HepG2 (cell line): ENCODE data around the gene AGRP. TPM values are rescaled to one million over a fixed set of nuclear protein-coding genes. Genes with fewer than 3 reads are reported as not detected.

Experiments
- ATAC-seq: fragments of 200-7000 bp; cut with Tn5 transposase; 3 replicates; pipeline ENCODE4 v1.9.1; 2020; ENCODE audit warnings: mild to moderate bottlenecking, moderate library complexity
- BruUV-seq: library from RNA; stranded (reverse); fragments of 400-500 nt; replicated peaks from 2 replicates; lab custom pipeline; 2021; lab: Mats Ljungman, UMichigan
- CTCF ChIA-PET: fragments of 300-600 bp; formaldehyde crosslinking; extraction: SDS; loops from one replicate; lab custom pipeline; 2021; ENCODE audit warnings: low total read pairs, inconsistent platforms, low intra/inter-chr PET ratio; lab: Yijun Ruan, JAX
- POLR2A ChIA-PET: fragments of 350-600 bp; sonication (Branson Sonifier 250); formaldehyde crosslinking; loops from one replicate; lab custom pipeline; 2020; ENCODE audit warnings: antibody characterized with exemption, inconsistent platforms; lab: Yijun Ruan, JAX
- DNase-seq: peaks from one replicate; pipeline ENCODE4 v3.0.0-alpha.2; 2015; ENCODE audit warnings: low spot score
- FAIRE-seq: peaks from 3 replicates; lab custom pipeline; 2011; peaks lifted over from hg19 to GRCh38; lab: Jason Lieb, UNC
- H2AFZ ChIP-seq: one replicate; pipeline ENCODE4 v1.6.1; 2011; ENCODE audit warnings: low read length, inconsistent platforms
- H3K27ac ChIP-seq: fragments of 300-600 bp; 3 replicates; pipeline ENCODE4 v1.8.0; 2011; ENCODE audit warnings: mixed run types, mild to moderate bottlenecking, mixed read lengths, low read length, inconsistent platforms; ENCODE audit not compliant: insufficient read depth; ENCODE audit errors: extremely low read length
- H3K27me3 ChIP-seq, 2 experiments: fragments of 200-600 bp in 1 of 2; 2 replicates in 1 of 2; 3 replicates in 1 of 2; pipeline versions ENCODE4 v1.6.0 to v1.8.0; 2011; ENCODE audit warnings: low read length in 2 of 2, mild to moderate bottlenecking in 2 of 2, moderate library complexity in 2 of 2, inconsistent platforms in 1 of 2; ENCODE audit not compliant: insufficient read depth in 2 of 2, control insufficient read depth in 1 of 2
- H3K36me3 ChIP-seq, 2 experiments: fragments of 200-600 bp in 1 of 2; replicated peaks in 1 of 2; 2 replicates in 1 of 2; 3 replicates in 1 of 2; pipeline versions ENCODE4 v1.5.1 to v1.8.0; 2011; ENCODE audit warnings: low read length in 2 of 2, inconsistent platforms in 1 of 2; ENCODE audit not compliant: insufficient read depth in 2 of 2, control insufficient read depth in 1 of 2
- H3K4me1 ChIP-seq: 2 replicates; pipeline ENCODE4 v1.5.1; 2012; ENCODE audit warnings: low read length, inconsistent platforms; ENCODE audit not compliant: insufficient read depth
- H3K4me2 ChIP-seq: 2 replicates; pipeline ENCODE4 v1.6.0; 2011; ENCODE audit warnings: low read depth, low read length, inconsistent platforms
- H3K4me3 ChIP-seq, 3 experiments: fragments of 200-600 bp in 1 of 3; sonication (generic), shearing (Covaris generic) in 1 of 3; replicated peaks in 1 of 3; 2 replicates each; pipeline ENCODE4 v1.5.1; 2011 to 2016; ENCODE audit warnings: low read length in 3 of 3, inconsistent platforms in 2 of 3, low read depth in 2 of 3, mild to moderate bottlenecking in 2 of 3, control low read depth in 1 of 3, mixed read lengths in 1 of 3; ENCODE audit not compliant: insufficient read depth in 1 of 3
- H3K79me2 ChIP-seq: one replicate; pipeline ENCODE4 v1.6.1; 2011; ENCODE audit warnings: low read length, inconsistent platforms; ENCODE audit not compliant: insufficient read depth
- H3K9ac ChIP-seq: 2 replicates; pipeline ENCODE4 v1.6.0; 2011; ENCODE audit warnings: mild to moderate bottlenecking, low read depth, low read length, inconsistent platforms; ENCODE audit not compliant: insufficient read depth
- H3K9me3 ChIP-seq: 2 replicates; pipeline ENCODE4 v1.5.1; 2012; ENCODE audit warnings: mild to moderate bottlenecking, low read length
- H4K20me1 ChIP-seq: 2 replicates; pipeline ENCODE4 v1.6.0; 2011; ENCODE audit warnings: inconsistent platforms, mild to moderate bottlenecking, low read length, moderate library complexity; ENCODE audit not compliant: insufficient read depth
- ADNP ChIP-seq: sonication (generic); formaldehyde crosslinking; IDR thresholded peaks from 2 replicates; pipeline ENCODE4 v1.4.0; 2020; ENCODE audit warnings: missing genetic modification reagents
- DMTF1 ChIP-seq: sonication (generic); formaldehyde crosslinking; IDR thresholded peaks from 2 replicates; pipeline ENCODE4 v1.4.0; 2020; ENCODE audit warnings: mild to moderate bottlenecking, missing genetic modification reagents
- KDM4B ChIP-seq: sonication (generic); formaldehyde crosslinking; IDR thresholded peaks from 2 replicates; pipeline ENCODE4 v1.4.0; 2020; ENCODE audit warnings: missing genetic modification reagents
- MATR3 ChIP-seq: sonication (generic); formaldehyde crosslinking; IDR thresholded peaks from 2 replicates; pipeline ENCODE4 v1.4.0; 2020; ENCODE audit warnings: missing genetic modification reagents
- ONECUT2 ChIP-seq: sonication (generic); formaldehyde crosslinking; IDR thresholded peaks from 2 replicates; pipeline ENCODE4 v1.4.0; 2020; ENCODE audit warnings: missing genetic modification reagents
- PHF5A ChIP-seq: IDR thresholded peaks from one replicate; pipeline ENCODE4 v1.6.1; 2018; ENCODE audit warnings: low read depth, missing genetic modification reagents; ENCODE audit not compliant: unreplicated experiment
- RELA ChIP-seq: sonication (generic); formaldehyde crosslinking; IDR thresholded peaks from 2 replicates; pipeline ENCODE4 v1.4.0; 2020; ENCODE audit warnings: missing genetic modification reagents
- SMAD3 ChIP-seq: sonication (generic); formaldehyde crosslinking; IDR thresholded peaks from 2 replicates; pipeline ENCODE4 v1.4.0; 2020; ENCODE audit warnings: missing genetic modification reagents
- SP1 ChIP-seq, 2 experiments: fragments of 450-650 bp in 1 of 2; sonication (generic) in 1 of 2; formaldehyde crosslinking in 1 of 2; IDR thresholded peaks; 2 replicates each; pipeline versions ENCODE4 v1.4.0 to v1.6.1; 2016 to 2020; ENCODE audit warnings: missing genetic modification reagents in 1 of 2
- THAP7 ChIP-seq: sonication (generic); formaldehyde crosslinking; IDR thresholded peaks from 2 replicates; pipeline ENCODE4 v1.8.1; 2023; ENCODE audit warnings: mild to moderate bottlenecking, missing genetic modification reagents
- TRIM22 ChIP-seq: fragments of 450-650 bp; IDR thresholded peaks from 2 replicates; pipeline ENCODE4 v1.6.1; 2017
- ZNF263 ChIP-seq: sonication (generic); formaldehyde crosslinking; IDR thresholded peaks from 2 replicates; pipeline ENCODE4 v1.4.0; 2020; ENCODE audit warnings: missing genetic modification reagents
- ZNF274 ChIP-seq: sonication (generic); formaldehyde crosslinking; IDR thresholded peaks from 2 replicates; pipeline ENCODE4 v1.5.1; 2020; ENCODE audit warnings: mild to moderate bottlenecking, missing genetic modification reagents
- ZNF512B ChIP-seq: sonication (generic); formaldehyde crosslinking; IDR thresholded peaks from 2 replicates; pipeline ENCODE4 v1.5.1; 2020; ENCODE audit warnings: missing genetic modification reagents, mild to moderate bottlenecking, borderline replicate concordance
- ZNF547 ChIP-seq: sonication (generic); formaldehyde crosslinking; IDR thresholded peaks from 2 replicates; pipeline ENCODE4 v1.5.1; 2020; ENCODE audit warnings: mild to moderate bottlenecking, missing genetic modification reagents
- ZNF652 ChIP-seq: IDR thresholded peaks from 2 replicates; pipeline ENCODE4 v1.6.1; 2016; ENCODE audit warnings: low read depth, borderline replicate concordance
- ZSCAN9 ChIP-seq: IDR thresholded peaks from 2 replicates; pipeline ENCODE4 v1.6.1; 2016; ENCODE audit warnings: borderline replicate concordance
- WGBS: methylation state at CpG from one replicate; pipeline ENCODE4 v1.1.6; 2017; ENCODE audit warnings: low lambda C conversion rate; 5-methylcytosine and 5-hydroxymethylcytosine counted together
- in situ Hi-C: cut with HindIII; loops from 2 replicates; pipeline ENCODE4 v1.10.0; 2017; ENCODE audit warnings: low pct_unique_long_range_greater_than_20kb; ENCODE audit not compliant: extremely low pct_ligation_motif_present
- intact Hi-C: fragments of 100-400 bp; cut with micrococcal nuclease; formaldehyde crosslinking; loops from one replicate; pipeline ENCODE4 v1.10.0; 2022; ENCODE audit not compliant: unreplicated experiment
- polyA plus RNA-seq, 8 experiments: library from polyadenylated mRNA; depleted of rRNA in 3 of 8; stranded (reverse) in 7 of 8; unstranded in 1 of 8; fragments of >200 nt; fragmentation: Illumina TruSeq in 4 of 8; extraction: Trizol in 4 of 8; gene quantifications; 2 replicates each; pipeline versions ENCODE4 v1.2.1 to v1.2.3, GENCODE V29; 2011 to 2016; ENCODE audit warnings: low read depth in 4 of 8, missing spikeins in 1 of 8, mixed read lengths in 1 of 8; ENCODE audit not compliant: insufficient read depth in 1 of 8
- total RNA-seq, 5 experiments: library from RNA; depleted of rRNA; stranded (reverse); fragments of >200 nt; fragmentation: Illumina TruSeq; extraction: Trizol; gene quantifications; 2 replicates each; pipeline ENCODE4 v1.2.3, GENCODE V29; 2016; ENCODE audit warnings: low read depth in 1 of 5

Gene AGRP
- total and polyA plus RNA-seq, 2 of the 13 experiments (the other 11 are each of a cell fraction or from before 2014, with no cell fraction given), result not detected

GRCh38 chr16:67521095-67521804, 37.9 kb upstream of the AGRP start:
- FAIRE-seq, result peak; percentile 99
- no TSS peak for BruUV-seq
- no peaks in the 10 kb centered on the region for H3K9me3 ChIP-seq
- 0 out of 2 replicates have a peak, but pooled peaks have one; percentile 46 for TF ChIP-seq ZNF263 (CRISPR knock-in tag)
- TF ChIP-seq MATR3 (CRISPR knock-in tag), result no peak
- TF ChIP-seq ZNF274 (CRISPR knock-in tag), result 0 out of 2 replicates have a peak, but pooled peaks have one; percentile 29
- no peak for TF ChIP-seq ONECUT2
- TF ChIP-seq PHF5A (CRISPR knock-in tag), result peak; percentile 10
- TF ChIP-seq TRIM22, result no peak
- TF ChIP-seq ZSCAN9 (CRISPR knock-in tag), result 0 out of 2 replicates have a peak, but pooled peaks have one; percentile 31
- peak; percentile 91 for TF ChIP-seq THAP7
- TF ChIP-seq ZNF547 (CRISPR knock-in tag), result no peak
- no peak for TF ChIP-seq DMTF1 (CRISPR knock-in tag)
- peak; percentile 86 for TF ChIP-seq RELA (CRISPR knock-in tag)
- no peak for TF ChIP-seq SP1 (IDR thresholded peaks at IDR 0.05)
- TF ChIP-seq SP1 (CRISPR knock-in tag; IDR thresholded peaks at IDR 0.05), result peak; percentile 89
- no peak for TF ChIP-seq ZNF652 (CRISPR knock-in tag)
- TF ChIP-seq ZNF512B (CRISPR knock-in tag), result peak; percentile 79; the same call in 1 of the 2 replicates
- no peak for TF ChIP-seq ADNP (CRISPR knock-in tag)
- TF ChIP-seq SMAD3 (CRISPR knock-in tag), result peak; percentile 87
- TF ChIP-seq KDM4B (CRISPR knock-in tag), result no peak

More at GRCh38 chr16:67521095-67521804, 37.9 kb upstream of the AGRP start:
- H3K4me2 ChIP-seq, result peak overlapping the region; percentile 94
- DNase-seq (peak; percentile 95), ATAC-seq (peak; percentile 89)
- POLR2A ChIA-PET, result interaction anchor here (0.6 to 2.0 kb wide), 12 partner anchors 8 to 532 kb away, joined by 3 to 10 read pairs (median 4); partner anchors contain the start of genes ACD, ATP6V0D1, ENKD1 and HSD11B2
- in situ Hi-C loops, result no loop called here
- no peak overlapping the region for H2AFZ ChIP-seq
- peak overlapping the region; percentile 36 for H3K9ac ChIP-seq
- CTCF ChIA-PET, result interaction anchor here (0.5 to 2.9 kb wide), 18 partner anchors 9 to 593 kb away, joined by 3 to 118 read pairs (median 8); partner anchors contain the start of genes ATP6V0D1, C16orf86, CARMIL2 and CTCF
- 1% methylated on average over 22 of the region's 25 CpGs for WGBS
- H3K4me1 ChIP-seq, result peaks cover 54% of the 10 kb centered on the region
- H3K79me2 ChIP-seq, result no peaks in the 10 kb centered on the region
- intact Hi-C loops, result loop anchor here (1.0 kb wide), 3 partner anchors 41 to 147 kb away; partner anchors contain the start of gene CTCF
- peaks cover 9 to 38% of the 10 kb centered on the region in 2 experiments; a peak in 4 of 5 replicates for H3K27me3 ChIP-seq
- H3K27ac ChIP-seq, result peak overlapping the region; percentile 37
- H4K20me1 ChIP-seq, result no peaks in the 10 kb centered on the region
- no peaks in the 10 kb centered on the region for H3K36me3 ChIP-seq
- H3K4me3 ChIP-seq, result peak overlapping the region; percentile 63 to 84 (median 75)
